K562 (cell line): ENCODE data around the gene PGAP2. TPM values are rescaled to one million over a fixed set of nuclear protein-coding genes. Genes with fewer than 3 reads are reported as not detected.

ENCODE experiments used
- ATAC-seq: fragments of 200-7000 bp; cut with Tn5 transposase; 3 replicates; pipeline ENCODE4 v1.9.1; 2020; ENCODE audit warnings: moderate library complexity
- BruUV-seq: library from RNA; stranded (reverse); fragments of 400-500 nt; replicated peaks from 2 replicates; lab custom pipeline; 2021; lab: Mats Ljungman, UMichigan
- CTCF ChIA-PET: fragments of 300-600 bp; formaldehyde crosslinking; extraction: SDS; loops from one replicate; lab custom pipeline; 2021; ENCODE audit warnings: low intra/inter-chr PET ratio; lab: Yijun Ruan, JAX
- POLR2A ChIA-PET: fragments of 300-600, 350-650 bp; sonication (Branson Sonifier 250); formaldehyde crosslinking; extraction: SDS; loops from one replicate; lab custom pipeline; 2021; ENCODE audit warnings: antibody characterized with exemption, inconsistent platforms; lab: Yijun Ruan, JAX
- DNase-seq, 4 experiments: peaks; one replicate each; pipeline versions ENCODE4 v3.0.0 to v3.0.0-alpha.2; 2011 to 2018; ENCODE audit warnings: low spot score in 3 of 4, mixed read lengths in 3 of 4; ENCODE audit errors: extremely low read depth in 1 of 4
- FAIRE-seq: peaks from 2 replicates; lab custom pipeline; 2011; peaks lifted over from hg19 to GRCh38; lab: Jason Lieb, UNC
- H2AFZ ChIP-seq: 2 replicates; pipeline ENCODE4 v1.6.0; 2011; ENCODE audit warnings: low read depth, low read length, control low read depth, inconsistent platforms
- H3K27ac ChIP-seq: fragments of 200-600 bp; 3 replicates; pipeline ENCODE4 v1.8.0; 2011; ENCODE audit warnings: low read depth, mild to moderate bottlenecking, control low read depth, inconsistent platforms, low read length, moderate library complexity, mixed read lengths; ENCODE audit errors: extremely low read depth
- H3K27me3 ChIP-seq, 2 experiments: fragments of 300-600 bp in 1 of 2; 2 replicates in 1 of 2; 3 replicates in 1 of 2; pipeline versions ENCODE4 v1.6.0 to v1.8.0; 2011; ENCODE audit warnings: inconsistent platforms in 2 of 2, low read length in 2 of 2, mild to moderate bottlenecking in 1 of 2, mixed read lengths in 1 of 2, moderate library complexity in 1 of 2; ENCODE audit not compliant: control insufficient read depth in 2 of 2, insufficient read depth in 2 of 2
- H3K36me3 ChIP-seq: fragments of 300-600 bp; 3 replicates; pipeline ENCODE4 v1.8.0; 2011; ENCODE audit warnings: mild to moderate bottlenecking, low read length, inconsistent platforms; ENCODE audit not compliant: control insufficient read depth, insufficient read depth
- H3K4me1 ChIP-seq, 2 experiments: fragments of 200-600 bp in 1 of 2; replicated peaks in 1 of 2; 2 replicates in 1 of 2; 3 replicates in 1 of 2; pipeline versions ENCODE4 v1.5.1 to v1.8.0; 2011; ENCODE audit warnings: inconsistent platforms in 2 of 2, low read length in 2 of 2, mild to moderate bottlenecking in 1 of 2, mixed read lengths in 1 of 2, moderate library complexity in 1 of 2; ENCODE audit not compliant: control insufficient read depth in 2 of 2, insufficient read depth in 2 of 2
- H3K4me2 ChIP-seq: 2 replicates; pipeline ENCODE4 v1.6.1; 2011; ENCODE audit warnings: low read length, control low read depth, inconsistent platforms, mixed read lengths; ENCODE audit not compliant: insufficient read depth
- H3K4me3 ChIP-seq: fragments of 200-600 bp; sonication (generic), shearing (Covaris generic); 2 replicates; pipeline ENCODE4 v1.5.1; 2016; ENCODE audit warnings: control low read depth, inconsistent platforms
- H3K79me2 ChIP-seq: fragments of 200-600 bp; 3 replicates; pipeline ENCODE4 v1.8.0; 2011; ENCODE audit warnings: low read length, inconsistent platforms; ENCODE audit not compliant: control insufficient read depth, insufficient read depth
- H3K9ac ChIP-seq, 2 experiments: 2 replicates each; pipeline versions ENCODE4 v1.6.0 to v1.6.1; 2011; ENCODE audit warnings: low read depth in 2 of 2, low read length in 2 of 2, control low read depth in 1 of 2, inconsistent platforms in 1 of 2, mild to moderate bottlenecking in 1 of 2, mixed read lengths in 1 of 2; ENCODE audit not compliant: insufficient read depth in 1 of 2
- H3K9me1 ChIP-seq: one replicate; pipeline ENCODE4 v1.6.0; 2011; ENCODE audit warnings: inconsistent platforms, mild to moderate bottlenecking, low read length, moderate library complexity; ENCODE audit not compliant: control insufficient read depth, insufficient read depth
- H3K9me3 ChIP-seq: replicated peaks from 2 replicates; pipeline ENCODE4 v1.5.1; 2011; ENCODE audit warnings: low read depth, low read length, inconsistent platforms; ENCODE audit not compliant: control insufficient read depth, insufficient read depth
- H4K20me1 ChIP-seq: replicated peaks from 2 replicates; pipeline ENCODE4 v1.6.1; 2011; ENCODE audit warnings: low read length, inconsistent platforms, mixed read lengths; ENCODE audit not compliant: control insufficient read depth, insufficient read depth
- DNMT1 ChIP-seq: fragments of 450-650 bp; IDR thresholded peaks from 2 replicates; pipeline ENCODE4 v1.6.1; 2016; ENCODE audit warnings: antibody characterized with exemption, mild to moderate bottlenecking
- FOSL1 ChIP-seq: fragments of 200-800 bp; sonication (Bioruptor generic); conservative IDR thresholded peaks from 2 replicates; pipeline ENCODE4 v1.6.1; 2016; ENCODE audit warnings: missing genetic modification characterization, missing compliant biosample characterization
- ZNF41 ChIP-seq: fragments of 250-450 bp; sonication (Bioruptor Pico); conservative IDR thresholded peaks from 2 replicates; pipeline ENCODE4 v1.4.0; 2020; ENCODE audit warnings: mild to moderate bottlenecking
- ZNF57 ChIP-seq: fragments of 450-650 bp; formaldehyde crosslinking; IDR thresholded peaks from 2 replicates; pipeline ENCODE4 v1.4.0; 2020; ENCODE audit warnings: mild to moderate bottlenecking, moderate library complexity
- WGBS: fragments of 100-300 bp; shearing (Covaris generic); methylation state at CpG from one replicate; pipeline ENCODE4 v1.1.6; 2016; ENCODE audit warnings: low coverage, mixed read lengths; ENCODE audit not compliant: insufficient coverage; ENCODE audit errors: missing lambda C conversion rate; 5-methylcytosine and 5-hydroxymethylcytosine counted together
- in situ Hi-C: fragments of 300-500 bp; cut with MboI; formaldehyde crosslinking; loops from 4 replicates; pipeline ENCODE4 v1.15.0; 2018; ENCODE audit warnings: inconsistent platforms, mixed read lengths
- intact Hi-C: fragments of 100-400 bp; cut with micrococcal nuclease; formaldehyde crosslinking; loops from 2 replicates; pipeline ENCODE4 v1.14.2; 2022
- polyA plus RNA-seq, 8 experiments: library from polyadenylated mRNA; depleted of rRNA in 4 of 8; stranded (reverse) in 5 of 8; unstranded in 3 of 8; fragments of >200 nt; fragmentation: Nextera tagmentation in 2 of 8; fragmentation: Illumina TruSeq in 1 of 8; extraction: Ambion mirVana in 2 of 8; extraction: Trizol in 1 of 8; gene quantifications; 2 replicates each; pipeline versions ENCODE4 v1.2.1 to v1.2.3, GENCODE V29; 2011 to 2014; ENCODE audit warnings: inconsistent platforms in 1 of 8, missing spikeins in 1 of 8
- total RNA-seq, 7 experiments: library from RNA; depleted of rRNA in 6 of 7; stranded (reverse); fragments of >200 nt in 6 of 7; fragmentation: Illumina TruSeq in 2 of 7; extraction: Trizol in 2 of 7; gene quantifications; 2 replicates each; pipeline versions ENCODE4 v1.2.1 to v1.2.3, GENCODE V29; 2011 to 2021; ENCODE audit warnings: low replicate concordance in 1 of 7
- TF ChIP-seq, protein P1 (sequence below): sonication (generic); formaldehyde crosslinking; IDR thresholded peaks from 2 replicates; pipeline ENCODE4 v1.4.0; 2020; ENCODE audit warnings: mild to moderate bottlenecking, missing genetic modification reagents

PGAP2 gene
- total and polyA plus RNA-seq, 9 of the 15 experiments (the other 6 are each of a cell fraction or from before 2014, with no cell fraction given): 17.9 to 47.2 (median 33.7) TPM

DNA sequence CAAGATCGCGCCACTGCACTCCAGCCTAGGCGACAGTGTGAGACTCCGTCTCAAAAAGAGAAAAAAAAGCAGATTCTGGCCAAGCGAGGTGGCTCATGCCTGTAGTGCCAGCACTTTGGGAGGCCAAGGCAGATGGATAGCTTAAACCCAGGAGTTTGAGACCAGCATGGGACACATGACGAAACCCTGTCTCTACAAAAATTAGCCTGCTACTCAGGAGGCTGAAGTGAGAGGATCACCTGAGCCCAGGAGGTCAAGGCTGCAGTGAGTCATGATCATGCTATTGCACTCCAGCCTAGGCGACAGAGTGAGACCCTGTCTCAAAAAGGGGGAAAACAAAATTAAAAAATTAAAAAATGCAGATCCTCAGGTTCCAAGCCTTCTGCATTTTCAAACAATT is 14.0 kb downstream of the PGAP2 start (continued):
- TF ChIP-seq, protein P1, sequence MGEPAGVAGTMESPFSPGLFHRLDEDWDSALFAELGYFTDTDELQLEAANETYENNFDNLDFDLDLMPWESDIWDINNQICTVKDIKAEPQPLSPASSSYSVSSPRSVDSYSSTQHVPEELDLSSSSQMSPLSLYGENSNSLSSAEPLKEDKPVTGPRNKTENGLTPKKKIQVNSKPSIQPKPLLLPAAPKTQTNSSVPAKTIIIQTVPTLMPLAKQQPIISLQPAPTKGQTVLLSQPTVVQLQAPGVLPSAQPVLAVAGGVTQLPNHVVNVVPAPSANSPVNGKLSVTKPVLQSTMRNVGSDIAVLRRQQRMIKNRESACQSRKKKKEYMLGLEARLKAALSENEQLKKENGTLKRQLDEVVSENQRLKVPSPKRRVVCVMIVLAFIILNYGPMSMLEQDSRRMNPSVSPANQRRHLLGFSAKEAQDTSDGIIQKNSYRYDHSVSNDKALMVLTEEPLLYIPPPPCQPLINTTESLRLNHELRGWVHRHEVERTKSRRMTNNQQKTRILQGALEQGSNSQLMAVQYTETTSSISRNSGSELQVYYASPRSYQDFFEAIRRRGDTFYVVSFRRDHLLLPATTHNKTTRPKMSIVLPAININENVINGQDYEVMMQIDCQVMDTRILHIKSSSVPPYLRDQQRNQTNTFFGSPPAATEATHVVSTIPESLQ (CRISPR knock-in tag): no peak
- no peak for TF ChIP-seq ZNF57 (CRISPR knock-in tag)

DNA sequence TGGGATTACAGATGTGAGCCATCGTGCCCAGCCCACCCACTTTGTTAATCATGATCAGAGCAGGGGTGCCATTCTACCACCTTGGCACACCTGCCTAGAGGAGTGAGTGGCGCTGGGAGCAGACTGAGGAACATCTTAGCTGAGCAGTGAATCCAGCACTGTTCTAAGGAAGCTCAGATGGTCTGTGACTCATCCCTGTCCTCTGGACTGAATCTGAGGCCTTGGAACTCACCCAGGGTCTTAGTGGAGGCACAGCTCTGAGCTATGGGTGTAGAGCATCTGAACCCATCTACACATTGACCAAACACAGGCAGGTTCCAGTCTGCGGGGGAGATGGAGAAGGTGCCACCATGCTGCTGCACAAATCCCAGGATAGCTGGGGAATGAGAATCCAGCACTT is 14.9 kb downstream of the PGAP2 start:
- Histone ChIP-seq H3K9ac (peak overlapping the region in 1 of 2 experiments; percentile 61; a peak in 1 of 4 replicates), H3K4me2 (no peak overlapping the region), H2AFZ (no peak overlapping the region), H3K4me3 (no peak overlapping the region), H3K79me2 (peaks cover 30% of the 10 kb centered on the region), H4K20me1 (no peaks in the 10 kb centered on the region), H3K27me3 (no peaks in the 10 kb centered on the region), H3K36me3 (peaks cover 57% of the 10 kb centered on the region), H3K9me1 (peaks cover 5% of the 10 kb centered on the region), H3K27ac (no peak overlapping the region), H3K4me1 (peaks cover 23 to 30% of the 10 kb centered on the region in 2 experiments), H3K9me3 (no peaks in the 10 kb centered on the region)
- no peak for FAIRE-seq
- DNase-seq: no peak
- CTCF ChIA-PET: no interaction called here
- ATAC-seq: no peak
- intact Hi-C loops (no loop called here), in situ Hi-C loops (loop anchor here (25.0 kb wide), 1 partner anchor 361 kb away; no protein-coding TSS in a partner anchor)
- WGBS: 71% methylated on average over 3 of the region's 3 CpGs
- POLR2A ChIA-PET: interaction anchor here (0.6 to 1.4 kb wide), 10 partner anchors 8 to 258 kb away, joined by 3 to 5 read pairs (median 4); partner anchors contain the start of gene PGAP2
- BruUV-seq: no TSS peak
- TF ChIP-seq FOSL1 (tag): 0 out of 2 replicates have a peak, but pooled peaks have one; percentile 29
- no peak for TF ChIP-seq ZNF41 (CRISPR knock-in tag)
- TF ChIP-seq DNMT1: no peak
